Karpas-422 (cell line): ENCODE results near the gene FAM187B. TPM values are rescaled to one million over a fixed set of nuclear protein-coding genes. Genes with fewer than 3 reads are reported as not detected.

Experiments used
- DNase-seq: peaks from one replicate; pipeline ENCODE4 v3.0.0-alpha.2; 2015
- H2AFZ ChIP-seq: fragments of 200-600 bp; sonication (generic); 2 replicates; pipeline ENCODE4 v1.6.1; 2014; ENCODE audit warnings: antibody characterized with exemption, low read length, mixed read lengths
- H3K27ac ChIP-seq: fragments of 200-600 bp; sonication (generic); 2 replicates; pipeline ENCODE4 v1.5.1; 2014; ENCODE audit warnings: mild to moderate bottlenecking, low read length, moderate library complexity
- H3K27me3 ChIP-seq: fragments of 200-600 bp; sonication (generic); 2 replicates; pipeline ENCODE4 v1.6.1; 2014; ENCODE audit warnings: low read length, mixed read lengths
- H3K36me3 ChIP-seq: fragments of 200-600 bp; sonication (generic); 2 replicates; pipeline ENCODE4 v1.6.1; 2014; ENCODE audit warnings: low read length, mixed read lengths; ENCODE audit not compliant: insufficient read depth
- H3K4me1 ChIP-seq: fragments of 200-600 bp; sonication (generic); 2 replicates; pipeline ENCODE4 v1.6.1; 2014; ENCODE audit warnings: mild to moderate bottlenecking, low read length, mixed read lengths
- H3K4me2 ChIP-seq: fragments of 200-600 bp; sonication (generic); 2 replicates; pipeline ENCODE4 v1.6.1; 2014; ENCODE audit warnings: low read length, low read depth, mild to moderate bottlenecking; ENCODE audit not compliant: poor library complexity, severe bottlenecking
- H3K4me3 ChIP-seq: fragments of 200-600 bp; sonication (generic); 2 replicates; pipeline ENCODE4 v1.5.1; 2014; ENCODE audit warnings: mild to moderate bottlenecking, antibody characterized with exemption, low read length, mixed read lengths
- H3K79me2 ChIP-seq: fragments of 200-600 bp; sonication (generic); 2 replicates; pipeline ENCODE4 v1.6.1; 2014; ENCODE audit warnings: mild to moderate bottlenecking, low read length, mixed read lengths
- H3K9ac ChIP-seq: fragments of 200-600 bp; sonication (generic); 2 replicates; pipeline ENCODE4 v1.6.0; 2014; ENCODE audit warnings: low read length
- H3K9me2 ChIP-seq: fragments of 200-600 bp; sonication (generic), shearing (Covaris generic); replicated peaks from 2 replicates; pipeline ENCODE4 v1.6.0; 2014; ENCODE audit warnings: mild to moderate bottlenecking, low read length, moderate library complexity; ENCODE audit not compliant: insufficient read depth
- H3K9me3 ChIP-seq: fragments of 300-700, 200-600 bp; sonication (generic); 2 replicates; pipeline ENCODE4 v1.6.1; 2014; ENCODE audit warnings: low read length, mixed read lengths
- H4K20me1 ChIP-seq: fragments of 200-600 bp; sonication (generic); 2 replicates; pipeline ENCODE4 v1.6.1; 2014; ENCODE audit warnings: mild to moderate bottlenecking, antibody characterized with exemption, low read length, low read depth; ENCODE audit not compliant: insufficient read depth
- total RNA-seq: library from RNA; depleted of rRNA; stranded (reverse); fragments of >200 nt; shearing (Covaris generic); gene quantifications from 2 replicates; pipeline ENCODE4 v1.2.3, GENCODE V29; 2014; ENCODE audit warnings: low replicate concordance

FAM187B gene
- total RNA-seq, 1 experiment from 2014 or later = not detected

DNA sequence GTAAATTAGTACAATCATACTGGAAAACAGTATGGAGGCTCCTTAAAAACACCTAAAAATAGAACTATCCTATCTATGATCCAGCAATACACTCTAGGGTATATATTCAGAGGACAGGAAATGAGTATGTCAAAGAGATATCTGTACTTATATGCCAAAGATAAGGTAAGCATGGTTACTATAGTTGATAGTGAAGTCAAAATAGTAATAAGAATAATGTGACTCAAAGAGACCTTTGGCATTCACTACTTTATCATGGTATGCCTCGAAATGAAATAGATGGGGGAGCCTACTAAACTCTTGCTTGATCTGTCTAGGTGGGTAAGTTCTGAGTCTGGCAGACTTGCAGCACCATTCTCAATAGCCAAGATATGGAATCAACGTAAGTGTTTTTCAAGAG is 43.7 kb downstream of the FAM187B start:
- Histone ChIP-seq H3K9ac (no peak overlapping the region), H2AFZ (no peak overlapping the region), H3K79me2 (no peaks in the 10 kb centered on the region), H3K36me3 (no peaks in the 10 kb centered on the region), H4K20me1 (no peaks in the 10 kb centered on the region), H3K4me1 (peaks cover 5% of the 10 kb centered on the region), H3K9me2 (no peaks in the 10 kb centered on the region), H3K9me3 (no peaks in the 10 kb centered on the region), H3K27ac (no peak overlapping the region), H3K27me3 (no peaks in the 10 kb centered on the region), H3K4me2 (no peak overlapping the region), H3K4me3 (no peak overlapping the region)
- no peak for DNase-seq

GRCh38 chr19:35184267-35184666 is 44.3 kb downstream of the FAM187B start:
- H3K9me2 ChIP-seq = no peaks in the 10 kb centered on the region
- no peaks in the 10 kb centered on the region for H3K79me2 ChIP-seq
- no peaks in the 10 kb centered on the region for H3K27me3 ChIP-seq
- H3K27ac ChIP-seq = no peak overlapping the region
- H2AFZ ChIP-seq = no peak overlapping the region
- no peaks in the 10 kb centered on the region for H3K9me3 ChIP-seq
- no peak for DNase-seq
- no peak overlapping the region for H3K4me2 ChIP-seq
- H4K20me1 ChIP-seq = no peaks in the 10 kb centered on the region
- no peaks in the 10 kb centered on the region for H3K36me3 ChIP-seq
- peaks cover 5% of the 10 kb centered on the region for H3K4me1 ChIP-seq
- H3K9ac ChIP-seq = no peak overlapping the region
- H3K4me3 ChIP-seq = no peak overlapping the region

DNA sequence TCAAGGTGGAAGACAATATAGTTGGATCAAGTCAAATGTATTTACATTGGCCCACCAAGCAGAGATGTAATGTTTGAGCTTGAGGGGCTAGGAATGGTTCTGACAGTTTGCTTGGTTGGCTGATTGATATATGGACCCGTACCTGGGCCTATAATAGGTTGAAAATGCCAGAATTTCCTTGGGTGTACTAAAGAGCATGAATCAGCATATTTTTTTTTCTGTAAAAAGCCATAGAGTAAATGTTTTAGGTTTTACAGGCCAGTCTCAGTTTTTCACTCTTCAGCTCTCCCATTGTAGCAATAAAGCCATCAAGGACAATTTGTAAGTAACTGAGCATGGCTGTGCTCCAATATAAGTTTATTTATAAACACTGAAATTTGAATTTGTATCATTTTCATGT is 47.2 kb downstream of the FAM187B start:
- Histone ChIP-seq H3K4me3 (no peak overlapping the region), H3K36me3 (no peaks in the 10 kb centered on the region), H3K9me2 (no peaks in the 10 kb centered on the region), H3K27me3 (no peaks in the 10 kb centered on the region), H3K4me1 (peaks cover 5% of the 10 kb centered on the region), H3K9me3 (no peaks in the 10 kb centered on the region), H3K27ac (no peak overlapping the region), H3K9ac (no peak overlapping the region), H4K20me1 (no peaks in the 10 kb centered on the region), H3K4me2 (no peak overlapping the region), H3K79me2 (no peaks in the 10 kb centered on the region), H2AFZ (no peak overlapping the region)
- no peak for DNase-seq

DNA sequence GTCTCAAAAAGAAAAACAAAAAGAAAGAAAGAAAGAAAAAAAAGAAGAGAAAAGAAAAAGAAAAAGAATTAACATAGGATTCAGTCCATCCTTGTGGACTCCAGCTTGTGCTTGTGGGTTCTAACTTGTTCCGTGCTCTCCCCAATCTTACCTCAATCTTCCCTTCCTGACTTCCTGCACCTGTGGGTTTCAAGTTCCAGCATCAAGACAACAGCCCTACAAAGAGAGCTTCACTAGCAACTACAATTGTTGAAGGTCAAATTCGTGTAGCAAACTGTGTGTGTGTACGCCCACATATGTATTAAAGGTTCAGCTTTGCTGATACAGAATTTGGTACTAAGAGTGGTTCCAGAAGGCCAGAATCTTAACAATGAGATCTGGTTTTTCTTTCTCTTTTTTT is 48.7 kb downstream of the FAM187B start:
- H3K27ac ChIP-seq = no peak overlapping the region
- no peaks in the 10 kb centered on the region for H4K20me1 ChIP-seq
- peaks cover 5% of the 10 kb centered on the region for H3K4me1 ChIP-seq
- H3K4me3 ChIP-seq = no peak overlapping the region
- no peak overlapping the region for H3K9ac ChIP-seq
- H3K79me2 ChIP-seq = no peaks in the 10 kb centered on the region
- H3K9me2 ChIP-seq = no peaks in the 10 kb centered on the region
- H3K36me3 ChIP-seq = no peaks in the 10 kb centered on the region
- H3K4me2 ChIP-seq = no peak overlapping the region
- H2AFZ ChIP-seq = no peak overlapping the region
- no peak for DNase-seq
- no peaks in the 10 kb centered on the region for H3K9me3 ChIP-seq
- H3K27me3 ChIP-seq = no peaks in the 10 kb centered on the region

GRCh38 chr19:35178701-35179100 is 49.8 kb downstream of the FAM187B start:
- no peaks in the 10 kb centered on the region for H3K36me3 ChIP-seq
- no peak for DNase-seq

GRCh38 chr19:35177377-35178274 is 50.9 kb downstream of the FAM187B start:
- no peaks in the 10 kb centered on the region for H3K27me3 ChIP-seq
- H3K9me2 ChIP-seq = no peaks in the 10 kb centered on the region
- H3K9me3 ChIP-seq = no peaks in the 10 kb centered on the region
- no peak overlapping the region for H3K4me2 ChIP-seq
- H4K20me1 ChIP-seq = no peaks in the 10 kb centered on the region
- H3K27ac ChIP-seq = no peak overlapping the region
- H3K4me3 ChIP-seq = no peak overlapping the region
- H3K79me2 ChIP-seq = no peaks in the 10 kb centered on the region
- H3K4me1 ChIP-seq = no peaks in the 10 kb centered on the region
- H3K36me3 ChIP-seq = no peaks in the 10 kb centered on the region
- DNase-seq = no peak
- H2AFZ ChIP-seq = no peak overlapping the region
- no peak overlapping the region for H3K9ac ChIP-seq

More at GRCh38 chr19:35178701-35179100, 49.8 kb downstream of the FAM187B start:
- Histone ChIP-seq H3K4me2 (no peak overlapping the region), H3K4me1 (no peaks in the 10 kb centered on the region), H3K9ac (no peak overlapping the region), H3K27me3 (no peaks in the 10 kb centered on the region), H4K20me1 (no peaks in the 10 kb centered on the region), H3K79me2 (no peaks in the 10 kb centered on the region), H3K9me3 (no peaks in the 10 kb centered on the region), H3K4me3 (no peak overlapping the region), H2AFZ (no peak overlapping the region), H3K9me2 (no peaks in the 10 kb centered on the region), H3K27ac (no peak overlapping the region)

DNA sequence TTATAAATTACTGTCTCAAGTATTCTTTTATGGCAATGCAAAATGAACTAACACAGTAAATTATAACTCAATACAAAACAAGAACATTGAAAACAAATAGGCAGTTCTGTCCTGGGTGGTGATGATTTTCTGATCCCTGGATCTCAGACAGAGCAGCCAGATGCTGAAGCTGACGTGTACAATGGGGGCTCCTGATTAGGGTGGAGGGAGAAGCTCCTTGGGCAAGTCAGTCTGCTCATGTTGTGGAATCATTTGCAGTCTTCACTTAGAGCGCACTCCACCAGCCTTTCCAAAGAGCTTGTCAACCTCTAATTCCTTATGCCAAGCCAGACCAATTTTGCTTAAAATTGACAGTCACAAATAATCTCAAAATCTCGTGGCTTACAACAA is 52.4 kb downstream of the FAM187B start:
- H3K9me2 ChIP-seq = no peaks in the 10 kb centered on the region
- H3K4me2 ChIP-seq = no peak overlapping the region
- no peak for DNase-seq
- no peak overlapping the region for H3K27ac ChIP-seq
- no peak overlapping the region for H3K4me3 ChIP-seq
- no peaks in the 10 kb centered on the region for H3K9me3 ChIP-seq
- H3K27me3 ChIP-seq = no peaks in the 10 kb centered on the region
- H3K36me3 ChIP-seq = no peaks in the 10 kb centered on the region
- H3K4me1 ChIP-seq = no peaks in the 10 kb centered on the region
- H3K79me2 ChIP-seq = no peaks in the 10 kb centered on the region
- H3K9ac ChIP-seq = no peak overlapping the region
- no peaks in the 10 kb centered on the region for H4K20me1 ChIP-seq
- no peak overlapping the region for H2AFZ ChIP-seq
